Stimulated activated CD8-positive, alpha-beta memory T cell treated with anti-CD3 and anti-CD28 coated beads, Interleukin-4, amount 100 ng/mL, for 24 hours (primary cell): ENCODE measurements around the gene COG5.
A peak's percentile ranks its signal among the peaks of the same experiment; 100 is the strongest.
"Not testable (repeated sequence)": the region's sequence is repeated elsewhere in the genome, so short reads cannot be mapped to it uniquely, and the experiment has no call there.

Experiments
- DNase-seq: peaks from one replicate; pipeline ENCODE4 v3.0.0-alpha.2; 2020; ENCODE audit warnings: low read depth

The COG5 gene

DNA sequence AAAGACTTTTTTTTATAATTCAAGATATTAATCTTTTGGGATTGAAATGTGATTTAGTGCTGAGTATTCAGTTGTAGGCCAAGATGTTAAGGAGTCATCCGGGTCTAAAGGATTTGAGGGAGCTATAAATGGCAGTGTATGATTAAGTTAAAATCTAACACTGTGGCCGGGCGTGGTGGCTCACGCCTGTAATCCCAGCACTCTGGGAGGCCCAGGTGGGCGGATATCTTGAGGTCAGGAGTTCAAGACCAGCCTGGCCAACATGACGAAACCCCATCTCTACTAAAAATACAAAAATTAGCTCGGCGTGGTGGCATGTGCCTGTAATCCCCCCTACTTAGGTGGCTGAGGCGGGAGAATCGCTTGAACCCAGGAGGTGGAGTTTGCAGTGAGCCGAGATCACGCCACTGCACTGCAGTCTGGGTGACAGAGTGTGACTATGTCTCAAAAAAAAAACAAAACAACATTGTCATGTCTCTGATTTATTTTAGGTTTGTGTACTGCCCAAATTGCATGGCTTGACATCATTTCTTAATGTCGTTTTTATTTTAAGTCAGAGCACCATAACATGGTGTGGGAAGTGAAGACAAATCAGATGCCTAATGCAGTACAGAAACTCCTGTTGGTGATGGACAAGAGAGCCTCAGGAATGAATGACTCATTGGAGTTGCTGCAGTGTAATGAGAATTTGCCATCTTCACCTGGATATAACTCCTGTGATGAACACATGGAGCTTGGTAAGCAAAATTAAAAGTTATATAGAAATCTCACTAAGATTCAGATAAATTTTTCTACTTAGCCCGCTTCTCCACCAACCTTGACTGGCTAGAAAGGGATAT is 384.2 kb downstream of the COG5 start:
- DNase-seq, result no peak

GRCh38 chr7:107173691-107174406 is 389.9 kb downstream of the COG5 start:
- no peak for DNase-seq

GRCh38 chr7:107173191-107173590 is 390.5 kb downstream of the COG5 start:
- DNase-seq, result no peak

DNA sequence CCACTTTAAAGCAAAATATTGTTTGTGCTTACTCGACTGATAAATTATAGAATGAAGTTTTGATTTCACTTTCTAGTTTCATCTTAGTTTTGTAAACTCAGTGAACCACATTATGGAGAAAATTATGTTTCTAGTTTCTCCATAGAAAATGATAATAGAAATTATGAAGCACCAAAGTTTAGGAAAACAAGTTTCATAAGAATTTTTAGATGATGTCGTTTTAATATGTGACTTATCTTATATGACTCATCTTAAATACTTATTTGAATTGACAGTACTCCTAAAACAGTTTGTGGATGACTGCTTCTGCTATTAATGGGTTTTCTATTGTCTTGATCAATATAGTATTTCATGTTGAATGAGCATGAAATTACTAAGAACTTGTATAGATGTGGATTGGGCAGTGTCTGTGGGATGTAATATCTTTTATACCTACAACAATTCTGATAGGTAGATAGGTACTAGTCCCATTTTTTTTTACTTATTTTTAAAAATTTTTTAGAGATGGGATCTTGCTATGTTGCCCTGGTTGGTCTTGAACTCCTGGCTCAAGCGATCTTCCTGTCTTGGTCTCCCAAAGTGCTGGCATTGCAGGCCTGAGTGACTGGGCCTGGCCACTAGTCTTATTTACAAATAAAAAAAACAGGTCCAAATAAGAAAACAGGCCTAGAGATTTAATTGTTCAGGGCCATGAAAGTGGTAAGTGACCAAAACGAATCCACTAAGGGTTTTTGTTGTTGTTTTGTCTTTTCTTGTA is 391.3 kb downstream of the COG5 start:
- DNase-seq, result no peak

GRCh38 chr7:107171496-107171895 is 392.2 kb downstream of the COG5 start:
- no peak for DNase-seq

GRCh38 chr7:107170051-107170915 is 393.4 kb downstream of the COG5 start:
- no peak for DNase-seq

GRCh38 chr7:107169120-107170050 is 394.3 kb downstream of the COG5 start:
- DNase-seq, result peak; percentile 84

GRCh38 chr7:107168233-107169119 is 395.2 kb downstream of the COG5 start, which contains the start of gene HBP1:
TSS of gene HBP1 (plus strand) at chr7:107169003. CDS start at chr7:107179894, 10,891 bp downstream.
- peak; percentile 94 for DNase-seq

DNA sequence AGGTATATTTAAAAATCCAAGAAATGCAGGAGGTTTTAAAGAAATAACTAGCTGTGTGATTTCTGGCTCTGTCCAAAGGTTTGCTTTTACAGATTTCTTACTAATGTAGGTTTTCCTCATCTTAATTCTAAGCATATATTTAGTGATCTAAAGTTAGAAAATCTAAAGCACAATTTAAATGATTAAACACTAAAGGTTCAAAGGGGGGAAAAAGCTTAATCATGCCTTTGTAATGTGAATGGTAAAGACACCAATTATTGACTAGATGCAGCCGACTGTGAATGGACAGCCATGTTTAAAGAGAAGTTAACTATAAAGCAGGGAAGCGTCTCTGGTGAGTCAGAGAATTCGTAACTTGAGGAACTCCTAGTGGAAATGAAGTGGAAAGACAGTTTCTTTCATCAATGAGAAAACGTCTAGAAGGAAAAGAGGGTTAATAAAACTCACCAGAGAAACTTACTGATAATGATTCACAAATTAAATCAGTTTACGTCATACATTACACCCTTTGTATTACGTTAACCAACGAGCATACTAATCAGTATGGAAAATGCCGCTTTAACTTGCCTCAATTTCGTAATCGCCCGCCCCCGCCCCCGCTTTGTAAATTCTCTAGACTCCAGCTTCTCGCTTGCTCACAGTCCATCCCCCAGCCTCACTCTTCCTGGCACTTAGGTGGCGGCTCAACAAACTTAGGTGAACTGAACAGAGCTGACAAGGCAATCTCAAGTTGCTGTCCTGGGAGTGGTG is 396.1 kb downstream of the COG5 start:
- no peak for DNase-seq

GRCh38 chr7:107166736-107167426 is 396.8 kb downstream of the COG5 start:
- no peak for DNase-seq

DNA sequence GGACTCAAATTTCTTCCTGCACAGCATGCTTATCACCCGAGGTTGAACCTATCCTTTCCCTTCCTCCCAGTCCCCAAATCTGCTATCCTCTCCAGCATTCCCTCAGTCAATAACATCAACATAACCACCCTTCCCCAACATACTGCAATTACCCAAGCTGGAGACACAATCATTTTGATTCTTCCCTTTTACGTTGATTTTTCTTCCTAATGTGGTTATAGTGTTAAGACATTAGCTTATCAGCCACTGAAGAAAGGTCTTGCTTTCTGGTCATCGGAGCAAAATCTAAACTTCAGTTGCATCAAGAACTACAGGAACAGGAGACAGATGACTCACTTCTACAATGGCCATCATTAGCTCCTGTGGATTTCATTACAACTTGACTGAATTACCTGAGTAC is 398.4 kb downstream of the COG5 start:
- no peak for DNase-seq

GRCh38 chr7:107164092-107164491 is 399.6 kb downstream of the COG5 start:
- no peak for DNase-seq

- no peak for DNase-seq
These were observed 401.2 kb downstream of the COG5 start for GRCh38 chr7:107162475-107162874.

GRCh38 chr7:107161415-107161814 is 402.3 kb downstream of the COG5 start:
- no peak for DNase-seq

DNA sequence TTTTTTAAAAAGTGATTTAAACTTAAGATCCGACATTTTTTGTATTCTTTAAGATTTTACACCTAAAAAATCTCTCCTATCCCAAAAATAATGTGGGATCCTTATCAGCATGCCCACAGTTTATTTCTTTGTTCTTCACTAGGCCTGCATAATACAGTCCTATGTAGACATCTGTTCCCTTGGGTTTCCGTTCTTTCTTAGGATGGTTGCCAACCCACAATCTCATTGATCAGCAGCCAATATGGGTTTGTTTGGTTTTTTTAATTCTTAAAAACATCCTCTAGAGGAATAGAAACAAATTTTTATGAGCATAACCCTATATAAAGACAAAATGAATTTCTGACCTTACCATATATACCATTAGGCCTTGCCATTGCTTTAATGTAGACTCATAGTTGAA is 403.3 kb downstream of the COG5 start:
- no peak for DNase-seq

GRCh38 chr7:107158028-107158427 is 405.7 kb downstream of the COG5 start:
- no peak for DNase-seq

DNA sequence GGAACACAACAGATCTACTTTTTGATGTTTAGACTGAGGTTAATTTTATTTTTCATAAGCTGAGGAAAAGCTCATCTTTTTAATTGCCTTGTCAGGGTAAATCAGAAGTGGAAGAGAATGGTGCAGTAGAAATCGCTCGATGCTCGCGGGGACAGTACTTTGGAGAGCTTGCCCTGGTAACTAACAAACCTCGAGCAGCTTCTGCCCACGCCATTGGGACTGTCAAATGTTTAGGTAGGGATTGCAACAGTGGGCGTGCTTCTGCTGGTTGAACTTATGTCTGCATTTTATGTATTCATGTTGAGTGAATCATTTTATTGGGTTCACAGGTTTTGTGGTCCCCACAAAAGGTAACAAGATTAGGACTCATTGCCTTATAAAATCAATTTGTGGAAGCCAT is 406.6 kb downstream of the COG5 start:
- no peak for DNase-seq

- not testable (repeated sequence) for DNase-seq
These were observed 408.0 kb downstream of the COG5 start for GRCh38 chr7:107155726-107156125.
